HG02870 (cell line): ENCODE results near the gene GFRA4.
"Not testable (repeated sequence)": the region's sequence is repeated elsewhere in the genome, so short reads cannot be mapped to it uniquely, and the experiment has no call there.

Experiments used
- ATAC-seq: cut with Tn5 transposase; IDR thresholded peaks from one replicate; pipeline ENCODE4 v1.9.1; 2021; ENCODE audit warnings: mild to moderate bottlenecking, moderate library complexity; ENCODE audit not compliant: unreplicated experiment

GFRA4 gene

GRCh38 chr20:3627476-3627875 is 35.7 kb downstream of the GFRA4 start:
- ATAC-seq = no peak

DNA sequence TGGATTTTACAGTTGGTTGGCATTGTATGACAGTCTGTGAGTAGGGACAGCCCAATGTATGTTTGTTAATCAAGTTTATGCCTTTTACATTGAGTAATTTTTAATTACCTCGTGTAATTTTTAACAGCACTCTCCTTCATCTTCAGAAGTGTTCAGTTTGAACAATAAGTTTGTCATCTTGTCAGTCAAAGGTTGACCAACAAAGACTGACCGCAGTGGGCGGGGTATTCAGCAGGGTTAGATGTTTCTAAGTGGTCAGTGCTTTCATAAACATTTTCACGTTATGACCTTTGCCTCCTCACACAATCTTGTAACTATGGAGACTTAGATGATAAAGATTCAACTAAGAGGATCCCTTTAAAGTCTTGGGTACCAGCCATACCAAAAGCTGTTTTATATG is 40.8 kb downstream of the GFRA4 start:
- no peak for ATAC-seq

DNA sequence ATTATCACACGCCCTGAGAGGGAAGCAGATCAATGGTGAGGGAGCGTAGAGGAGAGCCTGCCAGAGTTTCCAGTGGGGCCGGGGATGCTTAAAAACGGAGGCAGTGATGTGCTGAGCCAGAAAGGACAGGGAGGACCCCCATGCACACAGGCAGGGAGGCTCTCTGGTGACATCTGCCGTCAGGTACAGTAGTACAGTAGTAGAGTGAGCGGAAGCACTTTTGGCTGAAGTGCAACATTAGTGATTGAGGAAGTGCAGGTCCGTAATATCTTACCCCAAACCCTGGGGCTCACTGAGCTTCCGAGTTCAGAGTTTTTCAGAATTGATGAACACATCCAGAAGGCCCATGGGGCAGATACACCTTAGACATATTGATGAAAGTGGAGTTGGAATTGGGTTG is 42.1 kb downstream of the GFRA4 start:
- no peak for ATAC-seq

DNA sequence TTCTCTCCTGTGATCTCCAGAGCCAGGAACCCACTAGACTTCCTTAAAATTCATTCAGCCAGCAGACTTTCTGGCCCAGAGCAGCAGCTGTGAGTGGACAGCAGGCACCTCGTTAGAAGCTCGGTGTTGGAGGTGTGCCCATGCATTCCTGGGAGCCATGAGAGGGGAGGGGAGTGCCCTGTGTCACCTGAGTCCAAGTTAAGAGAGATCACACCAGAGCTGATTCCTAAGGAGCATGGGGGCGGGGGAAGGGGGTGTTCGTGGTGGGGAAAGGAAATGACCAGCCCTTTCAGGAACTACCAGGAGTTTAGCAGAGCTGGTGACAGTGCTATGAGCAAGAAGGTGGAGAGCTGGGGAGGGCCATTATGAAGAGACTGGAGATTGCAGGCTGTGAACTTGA is 46.9 kb downstream of the GFRA4 start:
- no peak for ATAC-seq

GRCh38 chr20:3615171-3615840 is 47.9 kb downstream of the GFRA4 start:
- ATAC-seq = not testable (repeated sequence)

DNA sequence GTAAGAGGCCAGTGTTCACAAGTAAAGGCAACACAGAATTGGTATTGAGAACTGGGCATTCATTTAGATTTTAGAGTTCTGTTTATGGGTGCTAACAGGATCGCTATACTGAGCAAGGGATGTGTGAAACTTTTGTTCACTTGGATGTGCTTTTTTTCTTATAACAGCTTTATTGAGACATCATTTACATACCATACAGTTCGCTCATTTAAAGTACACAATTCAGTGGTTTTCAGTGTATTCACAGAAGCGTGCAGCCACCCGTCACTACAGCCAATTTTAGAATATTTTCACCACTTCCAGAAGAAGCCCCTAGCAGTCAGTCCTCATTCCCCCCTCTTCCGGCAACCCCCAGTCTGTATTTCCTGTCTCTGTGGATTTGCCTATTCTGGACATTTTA is 48.7 kb downstream of the GFRA4 start:
- no peak for ATAC-seq

DNA sequence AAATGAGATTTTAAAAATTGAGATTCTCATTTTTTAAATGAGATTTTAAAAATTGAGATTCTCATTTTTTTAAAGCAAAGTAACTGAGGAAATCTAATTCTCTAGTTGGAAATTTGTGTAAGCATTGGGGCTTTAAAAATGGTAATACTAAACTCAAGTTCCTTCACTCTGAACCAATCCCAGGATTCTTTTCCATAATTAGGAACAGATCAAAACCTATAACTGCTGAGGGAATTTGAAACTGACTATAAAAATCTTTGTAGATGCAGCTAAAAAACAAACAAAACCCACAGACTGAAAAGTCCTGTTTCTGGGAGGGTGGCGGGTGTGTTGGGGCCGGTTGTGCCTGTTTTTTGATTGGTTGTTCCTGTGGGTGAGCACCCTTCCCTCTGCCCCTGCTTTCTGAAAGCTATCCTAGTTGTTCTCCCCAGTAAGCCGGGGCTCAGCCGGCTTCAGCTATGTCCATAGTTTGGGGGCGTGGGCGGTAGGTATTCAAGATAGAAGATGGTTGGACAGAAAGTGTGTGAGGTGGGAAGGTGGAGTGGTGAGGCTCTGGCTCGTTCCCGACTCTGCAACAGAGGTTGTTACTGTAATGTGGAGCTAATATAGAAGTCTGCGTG is 49.3 kb downstream of the GFRA4 start:
- no peak for ATAC-seq

DNA sequence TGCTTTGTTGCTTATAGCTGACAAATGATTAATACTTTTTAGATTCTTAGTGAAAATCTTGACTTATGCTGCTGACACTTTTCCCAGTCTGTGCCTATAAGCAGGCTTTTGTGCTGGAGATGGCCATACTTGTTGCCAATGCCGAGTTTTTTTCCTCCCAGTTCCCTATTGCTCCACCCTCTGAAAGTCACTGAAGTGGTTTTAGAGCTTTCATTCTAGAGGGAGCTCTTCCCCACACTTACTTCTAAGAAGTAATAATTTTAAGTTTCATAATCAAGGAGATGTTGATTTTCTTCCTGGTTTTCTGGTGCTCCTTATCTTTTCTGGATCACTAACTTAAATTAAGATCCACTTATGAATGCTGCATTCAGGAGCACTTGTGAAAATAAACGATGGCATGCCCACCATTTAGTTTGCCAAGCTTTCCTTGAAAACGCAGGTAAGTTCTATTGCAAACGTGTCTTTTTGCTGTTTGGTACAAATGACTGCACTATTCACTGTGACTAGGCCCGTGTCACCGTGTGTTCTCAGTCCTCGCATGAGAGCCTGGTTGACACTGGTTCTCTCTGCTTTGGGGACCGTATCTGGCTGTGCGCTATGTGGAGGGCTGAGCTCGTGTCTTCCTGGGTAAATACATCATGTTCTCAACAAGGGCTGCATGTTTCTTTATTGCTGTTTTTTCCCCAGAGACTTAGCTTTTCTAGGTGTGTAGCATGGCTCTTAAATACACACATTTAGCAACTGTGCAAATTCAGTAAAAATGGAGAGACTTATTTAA is 50.2 kb downstream of the GFRA4 start:
- ATAC-seq = no peak

- ATAC-seq = no peak
These were observed 51.3 kb downstream of the GFRA4 start for GRCh38 chr20:3611901-3612300.
